Measurements from ENCODE around the gene S100G. TPM values are rescaled to one million over a fixed set of nuclear protein-coding genes. Genes with fewer than 3 reads are reported as not detected.

Gene S100G
- total and polyA plus RNA-seq, 2 experiments from 2014 or later = not detected

GRCh38 chrX:16653424-16653823 lies 3.5 kb downstream of the S100G start:
- H4K20me1 ChIP-seq (replicated peaks; ENCODE audit: insufficient read depth) = no peaks in the 10 kb centered on the region
- Mint-ChIP-seq H3K27ac (no peak overlapping the region), H3K27me3 (ENCODE audit: insufficient read depth, low read depth, poor library complexity) (peaks cover 7% of the 10 kb centered on the region), H3K9me3 (no peaks in the 10 kb centered on the region; the same call in 2 of the 3 replicates), H3K4me1 (peaks cover 14% of the 10 kb centered on the region), H3K4me3 (no peak overlapping the region), H3K36me3 (ENCODE audit: low read depth) (peaks cover 30% of the 10 kb centered on the region)
- TF ChIP-seq, protein P1, sequence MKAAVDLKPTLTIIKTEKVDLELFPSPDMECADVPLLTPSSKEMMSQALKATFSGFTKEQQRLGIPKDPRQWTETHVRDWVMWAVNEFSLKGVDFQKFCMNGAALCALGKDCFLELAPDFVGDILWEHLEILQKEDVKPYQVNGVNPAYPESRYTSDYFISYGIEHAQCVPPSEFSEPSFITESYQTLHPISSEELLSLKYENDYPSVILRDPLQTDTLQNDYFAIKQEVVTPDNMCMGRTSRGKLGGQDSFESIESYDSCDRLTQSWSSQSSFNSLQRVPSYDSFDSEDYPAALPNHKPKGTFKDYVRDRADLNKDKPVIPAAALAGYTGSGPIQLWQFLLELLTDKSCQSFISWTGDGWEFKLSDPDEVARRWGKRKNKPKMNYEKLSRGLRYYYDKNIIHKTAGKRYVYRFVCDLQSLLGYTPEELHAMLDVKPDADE (IDR thresholded peaks at IDR 0.05) = no peak
- TF ChIP-seq ZNF462 (CRISPR knock-in tag; IDR thresholded peaks at IDR 0.05) (no peak), EZH2phosphoT487 (IDR thresholded peaks at IDR 0.05; ENCODE audit: unreplicated experiment) (no peak), STAT1 (IDR thresholded peaks at IDR 0.05; ENCODE audit: unreplicated experiment) (no peak), JUNB (IDR thresholded peaks at IDR 0.05; ENCODE audit: unreplicated experiment) (no peak), ZNF331 (CRISPR knock-in tag; IDR thresholded peaks at IDR 0.05; ENCODE audit: low read depth) (no peak), NANOG (IDR thresholded peaks at IDR 0.05; ENCODE audit: borderline replicate concordance) (no peak), POLR2AphosphoS5 (IDR thresholded peaks at IDR 0.05; ENCODE audit: low read depth) (no peak), CREB1 (CRISPR knock-in tag; IDR thresholded peaks at IDR 0.05; ENCODE audit: low read depth) (no peak), EZH2 (IDR thresholded peaks at IDR 0.05; ENCODE audit: low read depth, unreplicated experiment) (no peak), ZNF114 (CRISPR knock-in tag; IDR thresholded peaks at IDR 0.05) (no peak)
- TF ChIP-seq, protein P2, sequence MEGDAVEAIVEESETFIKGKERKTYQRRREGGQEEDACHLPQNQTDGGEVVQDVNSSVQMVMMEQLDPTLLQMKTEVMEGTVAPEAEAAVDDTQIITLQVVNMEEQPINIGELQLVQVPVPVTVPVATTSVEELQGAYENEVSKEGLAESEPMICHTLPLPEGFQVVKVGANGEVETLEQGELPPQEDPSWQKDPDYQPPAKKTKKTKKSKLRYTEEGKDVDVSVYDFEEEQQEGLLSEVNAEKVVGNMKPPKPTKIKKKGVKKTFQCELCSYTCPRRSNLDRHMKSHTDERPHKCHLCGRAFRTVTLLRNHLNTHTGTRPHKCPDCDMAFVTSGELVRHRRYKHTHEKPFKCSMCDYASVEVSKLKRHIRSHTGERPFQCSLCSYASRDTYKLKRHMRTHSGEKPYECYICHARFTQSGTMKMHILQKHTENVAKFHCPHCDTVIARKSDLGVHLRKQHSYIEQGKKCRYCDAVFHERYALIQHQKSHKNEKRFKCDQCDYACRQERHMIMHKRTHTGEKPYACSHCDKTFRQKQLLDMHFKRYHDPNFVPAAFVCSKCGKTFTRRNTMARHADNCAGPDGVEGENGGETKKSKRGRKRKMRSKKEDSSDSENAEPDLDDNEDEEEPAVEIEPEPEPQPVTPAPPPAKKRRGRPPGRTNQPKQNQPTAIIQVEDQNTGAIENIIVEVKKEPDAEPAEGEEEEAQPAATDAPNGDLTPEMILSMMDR (conservative IDR thresholded peaks at IDR 0.05; ENCODE audit: low read depth in 2 of 2) = no peak
- TF ChIP-seq, protein P3, sequence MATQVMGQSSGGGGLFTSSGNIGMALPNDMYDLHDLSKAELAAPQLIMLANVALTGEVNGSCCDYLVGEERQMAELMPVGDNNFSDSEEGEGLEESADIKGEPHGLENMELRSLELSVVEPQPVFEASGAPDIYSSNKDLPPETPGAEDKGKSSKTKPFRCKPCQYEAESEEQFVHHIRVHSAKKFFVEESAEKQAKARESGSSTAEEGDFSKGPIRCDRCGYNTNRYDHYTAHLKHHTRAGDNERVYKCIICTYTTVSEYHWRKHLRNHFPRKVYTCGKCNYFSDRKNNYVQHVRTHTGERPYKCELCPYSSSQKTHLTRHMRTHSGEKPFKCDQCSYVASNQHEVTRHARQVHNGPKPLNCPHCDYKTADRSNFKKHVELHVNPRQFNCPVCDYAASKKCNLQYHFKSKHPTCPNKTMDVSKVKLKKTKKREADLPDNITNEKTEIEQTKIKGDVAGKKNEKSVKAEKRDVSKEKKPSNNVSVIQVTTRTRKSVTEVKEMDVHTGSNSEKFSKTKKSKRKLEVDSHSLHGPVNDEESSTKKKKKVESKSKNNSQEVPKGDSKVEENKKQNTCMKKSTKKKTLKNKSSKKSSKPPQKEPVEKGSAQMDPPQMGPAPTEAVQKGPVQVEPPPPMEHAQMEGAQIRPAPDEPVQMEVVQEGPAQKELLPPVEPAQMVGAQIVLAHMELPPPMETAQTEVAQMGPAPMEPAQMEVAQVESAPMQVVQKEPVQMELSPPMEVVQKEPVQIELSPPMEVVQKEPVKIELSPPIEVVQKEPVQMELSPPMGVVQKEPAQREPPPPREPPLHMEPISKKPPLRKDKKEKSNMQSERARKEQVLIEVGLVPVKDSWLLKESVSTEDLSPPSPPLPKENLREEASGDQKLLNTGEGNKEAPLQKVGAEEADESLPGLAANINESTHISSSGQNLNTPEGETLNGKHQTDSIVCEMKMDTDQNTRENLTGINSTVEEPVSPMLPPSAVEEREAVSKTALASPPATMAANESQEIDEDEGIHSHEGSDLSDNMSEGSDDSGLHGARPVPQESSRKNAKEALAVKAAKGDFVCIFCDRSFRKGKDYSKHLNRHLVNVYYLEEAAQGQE (IDR thresholded peaks at IDR 0.05; ENCODE audit: unreplicated experiment) = no peak
- no peaks in the 10 kb centered on the region for H3K27me3 ChIP-seq (ENCODE audit: insufficient read depth)
- H2AFZ ChIP-seq = no peak overlapping the region
- DNase-seq (ENCODE audit: low spot score) = no peak
- ATAC-seq = no peak
- H3K79me2 ChIP-seq (replicated peaks; ENCODE audit: insufficient read depth) = no peaks in the 10 kb centered on the region
- no peak overlapping the region for H3K4me2 ChIP-seq
- no peaks in the 10 kb centered on the region for H3F3A ChIP-seq (replicated peaks; ENCODE audit: low read depth)
- H3K27ac ChIP-seq (ENCODE audit: low read depth) = no peak overlapping the region
- no peak overlapping the region for H3K4me3 ChIP-seq
- H3K4me1 ChIP-seq (ENCODE audit: insufficient read depth) = peaks cover 6% of the 10 kb centered on the region; the same call in 1 of the 2 replicates
- no peaks in the 10 kb centered on the region for H3K9me2 ChIP-seq (ENCODE audit: insufficient read depth)
- no peaks in the 10 kb centered on the region for H3K36me3 ChIP-seq (ENCODE audit: insufficient read depth)

All from GM23338 (cell line).